Fibroblast of the conjunctiva (primary cell): ENCODE measurements around the gene RNF152.

Experiments used
- DNase-seq: peaks from one replicate; pipeline ENCODE4 v3.0.0-alpha.2; 2010; ENCODE audit warnings: low read depth

The RNF152 gene

DNA sequence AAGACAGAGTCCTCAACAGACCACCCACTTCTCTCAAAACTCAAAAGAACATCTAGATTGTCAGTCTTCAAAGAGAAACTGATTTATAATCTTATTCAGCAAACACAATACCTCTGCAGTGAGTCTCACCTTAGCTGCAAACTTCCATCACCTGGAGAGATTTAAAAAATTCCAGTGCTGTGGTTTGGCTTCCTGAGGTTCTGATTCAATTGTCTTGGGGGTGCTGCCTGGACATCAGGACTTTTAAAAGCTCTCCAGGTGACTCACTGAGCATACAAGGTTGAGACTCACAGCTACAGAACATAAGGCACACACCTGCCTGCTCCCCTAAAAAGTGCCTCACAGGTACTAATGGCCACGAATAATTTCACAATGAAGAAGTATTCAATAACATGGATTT, 40.3 kb downstream of the RNF152 start:
- DNase-seq: no peak

- DNase-seq: no peak
Observed at GRCh38 chr18:61851940-61852451, 40.8 kb downstream of the RNF152 start.

DNA sequence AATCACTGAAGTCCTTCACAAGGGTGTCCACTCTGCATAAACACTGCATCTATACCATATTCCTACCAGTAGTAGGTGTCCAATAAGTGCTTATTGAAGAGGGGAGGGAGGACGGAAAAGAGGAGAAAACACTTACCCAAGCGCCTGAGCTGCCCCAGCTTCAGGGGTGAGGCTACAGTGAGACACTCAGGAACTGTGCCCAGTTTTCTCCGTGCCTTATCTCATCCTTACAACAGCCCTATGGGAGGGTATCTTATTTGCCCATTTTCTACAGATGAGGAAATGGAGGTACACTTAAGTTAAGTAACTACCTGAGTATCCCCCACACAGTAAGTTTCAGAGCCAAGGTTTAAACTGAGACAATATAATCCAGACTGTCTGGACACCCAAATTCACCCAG, 41.5 kb downstream of the RNF152 start:
- no peak for DNase-seq

DNA sequence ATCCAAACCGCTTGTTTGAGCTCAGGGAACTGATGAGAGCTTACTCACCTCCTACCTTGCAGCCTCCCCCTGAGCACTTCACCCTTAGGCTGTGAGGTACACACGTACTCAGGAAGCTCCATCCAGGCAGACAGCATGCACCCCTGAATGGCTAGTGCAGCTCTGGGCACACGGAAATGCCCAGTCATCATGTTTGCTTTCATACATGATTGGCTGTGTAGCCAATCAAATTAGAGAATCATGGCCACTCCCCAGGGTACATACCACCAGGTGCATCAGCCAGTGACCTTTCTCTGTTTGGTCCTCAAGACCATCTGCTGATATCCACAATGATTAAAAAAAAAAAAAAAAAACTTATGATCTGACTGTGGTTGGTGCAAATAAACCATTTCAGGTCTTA, 42.1 kb downstream of the RNF152 start:
- no peak for DNase-seq

DNA sequence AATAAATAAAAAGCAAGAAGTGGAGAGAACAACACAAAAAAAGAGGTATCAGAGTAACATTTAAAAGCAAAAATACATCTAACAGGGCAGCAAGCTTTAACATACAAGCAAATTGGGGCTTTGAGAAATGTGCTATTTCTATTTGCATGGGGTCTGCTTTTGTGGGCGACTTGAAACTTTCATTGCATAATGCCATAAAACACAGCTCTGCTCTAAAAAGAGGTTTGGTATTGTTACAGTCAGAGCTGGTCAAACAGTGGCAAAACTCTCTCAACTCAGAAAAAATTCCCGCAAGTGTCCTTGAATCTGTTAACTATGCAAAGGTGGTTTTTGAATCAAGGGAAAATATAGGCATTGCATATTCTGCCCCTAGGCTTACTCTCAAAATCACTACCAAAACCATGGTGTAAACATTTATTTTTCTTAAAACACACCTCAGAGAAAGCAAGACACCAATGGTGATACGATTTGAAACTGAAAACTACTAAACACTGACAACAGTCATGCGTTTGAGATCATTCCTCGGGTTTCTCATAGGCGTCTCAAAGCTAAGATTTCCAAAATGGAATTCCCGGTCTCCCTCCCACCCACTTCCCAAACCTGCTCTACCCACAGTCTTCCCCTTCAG, 45.5 kb downstream of the RNF152 start:
- no peak for DNase-seq

DNA sequence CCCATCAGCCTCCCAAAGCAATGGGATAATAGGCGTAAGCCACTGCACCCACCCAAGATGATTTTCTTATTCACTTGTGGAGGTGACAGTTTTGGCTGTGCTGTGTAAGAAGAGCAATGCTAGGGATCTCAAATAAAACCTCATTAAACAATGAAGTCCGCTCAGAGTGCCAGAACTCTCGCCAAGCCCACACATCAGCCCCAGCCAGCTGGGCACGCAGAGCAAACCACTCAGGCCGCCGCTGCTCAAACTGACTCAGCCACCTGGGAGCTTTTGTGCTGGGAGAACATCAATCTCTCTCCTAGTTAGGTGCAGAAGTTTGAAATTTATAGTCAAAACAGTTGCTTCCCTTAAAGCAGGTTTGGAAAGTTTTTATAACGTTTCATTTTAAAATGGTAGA, 47.6 kb downstream of the RNF152 start:
- no peak for DNase-seq

GRCh38 chr18:61844726-61845125, 48.1 kb downstream of the RNF152 start:
- no peak for DNase-seq

- no peak for DNase-seq
Observed at GRCh38 chr18:61842146-61842545, 50.7 kb downstream of the RNF152 start.

- no peak for DNase-seq
Observed at GRCh38 chr18:61841706-61842105, 51.1 kb downstream of the RNF152 start.

DNA sequence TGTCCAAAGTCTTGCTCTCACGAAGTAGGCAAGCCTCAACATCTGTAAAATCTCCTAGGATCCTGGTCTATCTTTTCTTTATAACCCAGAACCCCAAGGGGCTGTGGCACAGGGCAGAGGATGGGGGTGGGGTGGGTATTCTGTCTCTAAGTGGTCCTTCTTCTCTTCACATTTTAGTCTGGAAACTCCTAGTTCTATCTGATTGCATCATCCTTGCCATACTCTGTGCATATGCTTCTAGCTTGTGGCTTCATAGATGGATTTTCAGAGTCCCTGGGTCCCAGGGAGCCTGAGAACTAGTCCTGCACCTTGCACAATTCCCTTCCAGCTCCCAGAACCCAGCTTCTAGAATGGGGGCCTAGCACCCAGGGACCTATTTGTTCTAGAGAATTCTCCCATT, 52.5 kb downstream of the RNF152 start:
- DNase-seq: no peak

DNA sequence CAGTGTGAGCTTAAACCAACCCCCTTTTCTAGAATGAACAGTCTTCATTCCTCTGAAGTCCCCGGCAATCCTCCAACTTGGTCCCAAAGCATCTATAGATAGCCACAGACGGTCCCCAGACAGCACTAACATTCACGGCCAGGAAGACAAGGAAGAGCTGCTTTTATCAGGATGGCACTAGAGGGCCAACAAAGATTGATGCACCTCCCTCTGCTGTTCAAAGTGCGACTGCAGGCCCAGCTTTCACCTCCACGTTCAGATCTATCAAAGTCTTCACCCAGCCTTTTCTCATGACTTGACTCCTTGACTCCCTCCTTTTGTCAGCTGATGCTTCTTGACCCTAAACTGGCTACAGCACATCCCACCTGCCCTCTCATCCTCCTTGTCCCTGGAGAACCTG, 54.3 kb downstream of the RNF152 start:
- DNase-seq: no peak

DNA sequence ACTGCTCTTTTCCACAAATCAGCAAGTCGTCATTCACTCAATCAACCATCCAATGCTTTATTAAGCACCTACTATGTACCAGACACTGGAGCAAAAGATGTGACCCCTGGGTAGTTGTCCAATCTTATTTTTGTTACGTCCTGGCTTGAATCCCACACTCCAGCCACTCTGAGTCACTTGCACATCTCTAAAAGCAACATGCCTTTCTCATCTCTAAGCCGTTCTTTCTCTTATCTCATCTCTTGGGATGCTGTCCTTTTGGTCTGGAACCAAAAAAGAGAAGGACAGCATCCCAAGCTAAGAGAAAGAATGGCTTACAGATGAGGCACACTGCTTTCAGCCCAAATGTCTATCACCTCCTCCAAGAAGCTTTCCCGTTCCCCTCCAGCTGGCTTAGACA, 58.8 kb downstream of the RNF152 start:
- no peak for DNase-seq

GRCh38 chr18:61833387-61833786, 59.4 kb downstream of the RNF152 start:
- no peak for DNase-seq

DNA sequence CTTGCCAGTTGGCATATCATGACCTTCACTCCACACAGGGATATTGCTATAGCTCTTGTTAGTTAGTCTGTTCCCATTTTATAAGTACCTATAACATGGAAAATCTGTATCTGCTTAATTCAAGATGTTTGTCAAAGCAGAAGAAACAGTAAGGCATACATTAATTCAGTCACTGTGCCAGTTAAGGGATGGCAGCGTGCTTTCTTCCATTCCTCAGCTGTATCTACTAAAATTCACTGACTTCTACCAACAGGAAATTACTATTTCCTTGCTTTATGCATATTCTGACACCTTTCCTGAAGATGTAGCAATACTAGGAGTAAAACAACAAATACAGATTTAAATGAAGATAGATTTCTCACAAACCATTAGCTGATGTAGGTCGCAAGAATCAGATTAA, 59.9 kb downstream of the RNF152 start:
- DNase-seq: no peak

GRCh38 chr18:61831071-61831470, 61.7 kb downstream of the RNF152 start:
- DNase-seq: no peak

DNA sequence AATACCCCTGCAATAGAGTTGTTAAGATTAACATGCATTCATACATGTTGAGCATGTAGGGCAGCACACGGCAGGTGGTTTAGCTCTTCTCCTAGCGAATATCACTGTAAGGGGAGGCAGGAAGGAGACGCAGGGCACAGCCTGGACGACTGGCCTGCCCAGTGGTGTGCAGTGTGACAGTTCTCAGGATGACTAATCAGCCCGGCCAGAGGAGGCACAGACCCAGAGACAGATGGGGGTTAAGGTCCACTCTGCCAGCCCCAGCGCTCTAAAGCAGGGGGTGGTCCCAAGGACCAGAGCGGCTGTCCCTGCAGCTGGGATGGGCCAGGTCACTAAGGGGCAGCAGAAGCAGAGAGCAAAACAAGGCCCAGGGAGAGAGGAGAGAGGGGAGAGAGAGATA, 63.7 kb downstream of the RNF152 start:
- DNase-seq: no peak

DNA sequence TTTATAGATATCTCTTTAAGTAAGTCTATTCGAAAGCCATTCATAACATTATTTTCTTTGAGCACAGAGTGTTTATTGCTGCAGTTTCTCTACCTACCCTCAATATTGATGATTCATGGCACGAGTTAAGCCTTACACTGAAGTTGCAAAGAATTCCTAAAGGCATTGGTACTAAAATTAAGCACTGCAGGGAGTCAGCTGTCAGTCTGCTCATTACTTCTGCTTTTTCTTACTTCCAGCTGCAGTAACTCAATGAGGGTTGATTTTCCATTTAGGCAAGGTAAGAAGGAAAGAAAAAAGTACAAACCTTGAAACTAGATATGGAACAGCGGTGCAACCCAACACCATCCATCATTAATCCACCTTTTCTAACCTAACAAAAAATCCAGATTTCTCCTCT, 65.2 kb downstream of the RNF152 start:
- no peak for DNase-seq

DNA sequence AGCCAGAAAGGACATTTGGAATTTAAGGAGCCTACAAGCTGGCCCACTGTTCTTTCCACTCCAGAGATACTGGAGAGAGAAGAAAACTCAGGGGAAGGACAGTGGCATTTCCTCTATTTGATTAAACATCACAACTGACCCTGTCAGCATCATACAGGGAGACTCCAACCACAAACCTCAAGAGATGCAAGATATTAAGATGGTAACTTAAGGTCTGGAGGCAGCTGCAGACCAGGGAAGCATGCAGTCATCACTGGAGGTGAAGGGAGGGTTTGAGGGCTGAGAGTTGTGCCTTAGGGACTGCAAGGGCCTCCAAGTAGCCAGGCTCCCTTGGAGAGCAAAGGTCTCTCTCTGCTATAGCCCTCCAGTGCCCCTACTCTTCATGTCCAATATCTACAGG, 67.4 kb downstream of the RNF152 start:
- DNase-seq: no peak

- no peak for DNase-seq
Observed at GRCh38 chr18:61824733-61825363, 68.0 kb downstream of the RNF152 start.

GRCh38 chr18:61823595-61823994, 69.2 kb downstream of the RNF152 start:
- no peak for DNase-seq

DNA sequence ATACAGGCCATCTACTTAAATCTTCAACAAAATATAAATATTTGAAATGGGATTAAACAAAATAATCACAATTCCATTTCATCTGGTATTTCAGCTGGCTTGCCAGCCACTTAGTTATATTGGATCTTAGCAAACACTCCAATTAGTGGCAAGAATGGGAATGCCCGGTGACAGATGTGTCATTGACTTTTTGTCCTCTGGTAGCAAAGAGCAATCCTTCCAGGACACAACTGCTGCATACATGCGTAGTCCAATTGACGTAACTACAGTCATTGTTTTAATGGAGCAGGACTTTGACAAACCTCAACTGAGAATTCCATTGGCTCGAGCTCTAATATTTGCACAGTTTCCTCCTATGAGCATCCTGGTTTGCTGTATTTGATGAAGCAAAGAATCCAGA, 69.9 kb downstream of the RNF152 start:
- DNase-seq: no peak

GRCh38 chr18:61821748-61822147, 71.1 kb downstream of the RNF152 start:
- no peak for DNase-seq

- no peak for DNase-seq
Observed at GRCh38 chr18:61820882-61821281, 71.9 kb downstream of the RNF152 start.

DNA sequence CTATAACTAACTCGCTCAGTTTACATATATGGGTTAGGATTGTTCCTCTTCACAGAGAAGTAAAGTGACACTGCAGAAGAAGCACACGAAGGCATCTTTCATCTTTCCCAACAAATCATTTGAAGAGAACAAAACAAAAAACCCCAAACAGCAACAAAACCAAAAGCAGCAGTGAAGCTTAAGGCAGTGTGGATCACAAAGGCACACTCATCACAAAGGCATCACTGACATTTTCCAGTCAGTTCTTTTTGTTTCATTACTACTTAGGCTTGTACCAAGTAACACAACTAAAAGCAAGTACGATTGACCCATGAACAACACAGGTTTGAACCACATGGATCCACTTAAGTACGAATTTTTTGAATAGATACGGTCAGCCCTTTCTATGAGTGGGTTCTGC, 75.7 kb downstream of the RNF152 start:
- no peak for DNase-seq
